Fibroblast of pulmonary artery (primary cell): ENCODE measurements around the gene POU4F1.
"Not testable (repeated sequence)": the region's sequence is repeated elsewhere in the genome, so short reads cannot be mapped to it uniquely, and the experiment has no call there.

Experiments
- DNase-seq: peaks from one replicate; pipeline ENCODE4 v3.0.0-alpha.2; 2010; ENCODE audit warnings: low read depth
- H3K4me3 ChIP-seq: replicated peaks from 2 replicates; pipeline ENCODE4 v1.5.1; 2011; ENCODE audit warnings: low read depth, mild to moderate bottlenecking, control low read depth, low read length, moderate library complexity
- TF ChIP-seq, protein P1 (sequence below): IDR thresholded peaks from 2 replicates; pipeline ENCODE4 v1.5.1; 2011; ENCODE audit warnings: mild to moderate bottlenecking, control low read depth, low read length, inconsistent platforms; ENCODE audit errors: missing control alignments

The POU4F1 gene, protein sequence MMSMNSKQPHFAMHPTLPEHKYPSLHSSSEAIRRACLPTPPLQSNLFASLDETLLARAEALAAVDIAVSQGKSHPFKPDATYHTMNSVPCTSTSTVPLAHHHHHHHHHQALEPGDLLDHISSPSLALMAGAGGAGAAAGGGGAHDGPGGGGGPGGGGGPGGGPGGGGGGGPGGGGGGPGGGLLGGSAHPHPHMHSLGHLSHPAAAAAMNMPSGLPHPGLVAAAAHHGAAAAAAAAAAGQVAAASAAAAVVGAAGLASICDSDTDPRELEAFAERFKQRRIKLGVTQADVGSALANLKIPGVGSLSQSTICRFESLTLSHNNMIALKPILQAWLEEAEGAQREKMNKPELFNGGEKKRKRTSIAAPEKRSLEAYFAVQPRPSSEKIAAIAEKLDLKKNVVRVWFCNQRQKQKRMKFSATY

DNA sequence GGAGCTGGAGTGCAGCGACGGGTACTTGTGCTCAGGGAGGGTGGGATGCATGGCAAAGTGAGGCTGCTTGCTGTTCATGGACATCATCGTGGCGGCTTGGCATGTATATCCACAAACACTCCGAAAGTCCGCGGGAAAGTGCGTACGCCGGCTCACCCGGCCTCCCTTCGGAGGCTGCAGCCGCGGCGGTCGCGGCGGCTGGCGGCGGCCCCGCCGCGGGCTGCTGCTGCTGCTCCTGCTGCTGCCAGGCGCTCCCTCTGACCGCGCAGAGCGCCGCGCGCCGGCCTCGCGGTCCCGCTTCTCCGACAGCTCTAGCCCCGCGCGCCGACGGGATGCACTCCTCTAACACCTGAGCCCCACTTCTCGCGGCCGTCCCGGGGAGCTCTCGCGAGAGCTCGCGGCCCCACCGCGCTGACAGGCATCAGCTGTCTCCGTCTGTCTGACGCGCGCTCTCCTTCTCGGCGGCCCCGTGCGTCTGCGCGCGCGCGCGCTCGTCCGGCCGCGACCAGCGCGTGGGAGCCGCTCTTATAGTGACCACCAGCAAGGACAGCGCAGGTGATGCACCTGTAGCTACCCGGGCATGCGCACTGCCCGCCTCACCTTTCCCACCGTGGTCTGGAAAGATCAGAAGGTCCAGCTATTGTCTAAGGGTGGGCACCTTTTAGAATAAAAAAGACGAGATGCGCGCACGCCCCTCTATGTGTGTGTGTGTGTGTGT, at the start of gene POU4F1:
Gene POU4F1, minus strand, starts transcription at position 313 of the 718 bp plus-strand sequence. Its CDS starts 226 bp downstream, at position 87.
- TF ChIP-seq, protein P1, sequence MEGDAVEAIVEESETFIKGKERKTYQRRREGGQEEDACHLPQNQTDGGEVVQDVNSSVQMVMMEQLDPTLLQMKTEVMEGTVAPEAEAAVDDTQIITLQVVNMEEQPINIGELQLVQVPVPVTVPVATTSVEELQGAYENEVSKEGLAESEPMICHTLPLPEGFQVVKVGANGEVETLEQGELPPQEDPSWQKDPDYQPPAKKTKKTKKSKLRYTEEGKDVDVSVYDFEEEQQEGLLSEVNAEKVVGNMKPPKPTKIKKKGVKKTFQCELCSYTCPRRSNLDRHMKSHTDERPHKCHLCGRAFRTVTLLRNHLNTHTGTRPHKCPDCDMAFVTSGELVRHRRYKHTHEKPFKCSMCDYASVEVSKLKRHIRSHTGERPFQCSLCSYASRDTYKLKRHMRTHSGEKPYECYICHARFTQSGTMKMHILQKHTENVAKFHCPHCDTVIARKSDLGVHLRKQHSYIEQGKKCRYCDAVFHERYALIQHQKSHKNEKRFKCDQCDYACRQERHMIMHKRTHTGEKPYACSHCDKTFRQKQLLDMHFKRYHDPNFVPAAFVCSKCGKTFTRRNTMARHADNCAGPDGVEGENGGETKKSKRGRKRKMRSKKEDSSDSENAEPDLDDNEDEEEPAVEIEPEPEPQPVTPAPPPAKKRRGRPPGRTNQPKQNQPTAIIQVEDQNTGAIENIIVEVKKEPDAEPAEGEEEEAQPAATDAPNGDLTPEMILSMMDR = no peak
- DNase-seq = peak; percentile 29
- peak within 1 kb of the TSS; percentile 17 for H3K4me3 ChIP-seq

DNA sequence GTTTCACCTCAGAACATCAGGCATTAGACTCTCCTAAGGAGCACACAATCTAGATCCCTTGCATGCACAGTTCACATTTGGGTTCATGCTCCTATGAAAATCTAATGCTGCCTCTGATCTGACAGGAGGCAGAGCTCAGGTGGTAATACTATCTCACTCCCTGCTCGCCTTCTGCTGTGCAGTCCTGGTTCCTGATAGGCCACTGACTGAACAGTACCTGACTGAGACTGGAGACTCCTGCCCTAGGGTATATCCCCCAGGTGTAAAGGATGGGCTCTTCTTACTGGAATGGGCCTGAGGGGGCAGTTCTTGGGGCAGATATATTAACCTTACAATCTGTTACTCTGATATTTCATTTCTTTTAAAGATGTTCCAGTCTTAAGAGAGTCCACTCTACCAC, 49.3 kb upstream of the POU4F1 start:
- TF ChIP-seq, protein P1 = no peak
- no peak for DNase-seq
- no peak overlapping the region for H3K4me3 ChIP-seq

DNA sequence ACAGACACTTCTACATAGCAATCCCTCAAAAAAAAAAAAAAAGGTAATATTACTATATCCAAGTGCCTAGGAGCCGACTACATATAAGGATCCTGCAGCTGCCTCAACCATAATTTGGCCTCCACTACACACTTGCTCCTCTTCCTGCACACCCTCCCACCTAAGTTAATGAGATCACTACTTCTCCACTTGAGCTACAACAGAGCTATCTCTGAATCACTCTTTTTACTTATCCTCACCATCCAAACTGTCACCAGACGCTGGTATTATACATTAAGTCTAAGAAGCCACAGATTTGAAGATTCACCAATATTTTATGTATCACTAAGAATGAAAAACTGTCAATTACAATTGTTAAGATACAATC, 47.3 kb upstream of the POU4F1 start:
- H3K4me3 ChIP-seq = no peak overlapping the region
- TF ChIP-seq, protein P1 = no peak
- no peak for DNase-seq

DNA sequence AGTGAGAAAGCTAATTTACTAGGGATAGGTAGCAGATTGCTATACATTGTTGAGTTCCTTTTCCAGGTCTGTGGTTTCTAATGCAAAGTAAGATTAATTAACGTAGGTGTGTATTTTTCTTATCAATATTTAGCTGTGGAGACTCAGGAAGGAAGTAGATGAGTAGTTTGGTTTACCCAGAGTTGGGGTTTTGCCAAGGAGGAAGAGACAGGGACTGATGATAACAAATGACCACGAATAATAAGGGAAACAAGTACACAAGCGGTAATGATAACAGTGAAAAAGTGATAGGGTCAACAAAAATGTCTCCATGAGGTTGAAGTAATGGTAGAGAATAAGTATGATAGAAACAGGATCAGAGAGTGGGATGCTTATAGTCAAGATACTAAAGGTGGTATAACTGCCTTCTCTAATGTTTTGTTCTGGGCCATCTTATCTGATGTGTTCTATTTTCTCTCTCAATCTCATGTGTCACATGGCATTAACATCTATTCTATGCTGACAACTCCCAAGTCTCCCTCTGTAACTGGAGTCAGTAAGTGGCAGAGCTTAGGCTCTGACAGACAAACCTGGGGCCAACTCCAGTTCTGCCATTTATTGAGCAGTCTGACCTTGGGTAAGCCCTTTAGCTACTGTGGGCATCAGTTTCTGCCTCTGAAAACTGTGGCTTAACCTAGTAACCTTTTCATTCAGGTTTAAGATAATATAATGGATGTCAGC, 46.8 kb upstream of the POU4F1 start:
- DNase-seq = no peak
- H3K4me3 ChIP-seq = no peak overlapping the region
- TF ChIP-seq, protein P1 = no peak

DNA sequence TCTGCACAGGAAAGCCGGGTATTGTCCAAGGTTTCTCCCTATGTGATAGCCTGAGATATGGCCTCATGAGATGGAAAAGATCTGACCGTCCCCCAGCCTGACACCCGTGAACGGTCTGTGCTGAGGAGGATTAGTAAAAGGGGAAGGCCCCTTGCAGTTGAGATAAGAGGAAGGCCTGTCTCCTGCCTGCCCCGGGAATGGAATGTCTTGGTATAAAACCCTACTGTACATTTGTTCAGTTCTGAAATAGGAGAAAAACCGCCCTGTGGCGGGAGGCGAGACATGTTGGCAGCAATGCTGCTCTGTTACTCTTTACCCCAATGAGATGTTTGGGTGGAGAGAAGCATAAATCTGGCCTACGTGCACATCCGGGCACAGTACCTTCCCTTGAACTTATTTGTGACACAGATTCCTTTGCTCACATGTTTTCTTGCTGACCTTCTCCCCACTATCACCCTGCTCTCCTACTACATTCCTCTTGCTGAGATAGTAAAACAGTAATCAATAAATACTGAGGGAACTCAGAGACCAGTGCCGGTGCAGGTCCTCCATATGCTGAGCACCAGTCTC, 43.8 kb upstream of the POU4F1 start:
- DNase-seq = peak; percentile 35
- not testable (repeated sequence) for H3K4me3 ChIP-seq

DNA sequence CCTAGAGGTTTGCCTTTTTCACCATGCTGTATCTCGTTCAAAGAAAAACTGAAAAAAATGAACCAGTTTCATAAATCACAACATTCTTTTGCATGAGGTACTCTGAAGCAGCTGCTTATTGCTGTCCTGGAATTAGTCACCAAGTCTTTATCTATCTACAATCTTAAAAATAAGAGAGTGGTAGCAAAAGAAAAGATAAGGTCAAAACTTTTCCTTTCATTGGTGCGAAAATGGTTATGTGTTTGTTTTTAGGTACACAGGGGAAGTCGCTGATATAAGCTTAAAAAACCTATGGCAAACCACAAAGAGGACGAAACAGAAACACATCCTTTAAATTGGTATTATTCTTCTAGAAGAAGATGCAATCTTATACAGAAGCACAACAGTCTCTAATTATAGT, 34.9 kb upstream of the POU4F1 start:
- H3K4me3 ChIP-seq = no peak overlapping the region
- TF ChIP-seq, protein P1 = no peak
- DNase-seq = no peak

DNA sequence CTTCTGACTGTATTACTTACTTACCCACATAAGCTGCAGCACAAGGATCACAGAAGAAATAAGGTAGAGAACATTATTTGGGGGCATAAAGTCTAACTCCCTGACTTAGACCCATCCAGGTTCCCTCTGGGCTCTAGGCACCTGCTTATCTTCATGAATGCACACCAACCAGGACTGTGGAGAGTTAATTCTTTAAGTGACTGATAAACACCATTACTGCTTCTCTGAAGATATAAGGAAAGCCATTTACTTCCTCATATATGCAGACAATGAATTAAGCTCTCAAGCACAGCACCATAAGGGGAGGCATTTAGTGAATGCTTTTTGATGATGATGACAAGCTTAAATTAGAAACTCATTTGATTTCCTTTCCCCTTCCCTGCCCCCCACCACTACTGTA, 33.1 kb upstream of the POU4F1 start:
- DNase-seq = no peak
- TF ChIP-seq, protein P1 = no peak
- H3K4me3 ChIP-seq = no peak overlapping the region
